ENCODE data around the gene PODXL2.
"Not testable (repeated sequence)": the region's sequence is repeated elsewhere in the genome, so short reads cannot be mapped to it uniquely, and the experiment has no call there.

The PODXL2 gene

GRCh38 chr3:127651516-127652172 lies 22.7 kb downstream of the PODXL2 start:
- TF ChIP-seq, protein P1, sequence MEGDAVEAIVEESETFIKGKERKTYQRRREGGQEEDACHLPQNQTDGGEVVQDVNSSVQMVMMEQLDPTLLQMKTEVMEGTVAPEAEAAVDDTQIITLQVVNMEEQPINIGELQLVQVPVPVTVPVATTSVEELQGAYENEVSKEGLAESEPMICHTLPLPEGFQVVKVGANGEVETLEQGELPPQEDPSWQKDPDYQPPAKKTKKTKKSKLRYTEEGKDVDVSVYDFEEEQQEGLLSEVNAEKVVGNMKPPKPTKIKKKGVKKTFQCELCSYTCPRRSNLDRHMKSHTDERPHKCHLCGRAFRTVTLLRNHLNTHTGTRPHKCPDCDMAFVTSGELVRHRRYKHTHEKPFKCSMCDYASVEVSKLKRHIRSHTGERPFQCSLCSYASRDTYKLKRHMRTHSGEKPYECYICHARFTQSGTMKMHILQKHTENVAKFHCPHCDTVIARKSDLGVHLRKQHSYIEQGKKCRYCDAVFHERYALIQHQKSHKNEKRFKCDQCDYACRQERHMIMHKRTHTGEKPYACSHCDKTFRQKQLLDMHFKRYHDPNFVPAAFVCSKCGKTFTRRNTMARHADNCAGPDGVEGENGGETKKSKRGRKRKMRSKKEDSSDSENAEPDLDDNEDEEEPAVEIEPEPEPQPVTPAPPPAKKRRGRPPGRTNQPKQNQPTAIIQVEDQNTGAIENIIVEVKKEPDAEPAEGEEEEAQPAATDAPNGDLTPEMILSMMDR (IDR thresholded peaks at IDR 0.05; ENCODE audit: extremely low read depth, missing control alignments), result no peak

GRCh38 chr3:127652246-127652995 lies 23.4 kb downstream of the PODXL2 start:
- peak; percentile 69 for DNase-seq (ENCODE audit: low spot score)
- TF ChIP-seq, protein P1 (IDR thresholded peaks at IDR 0.05; ENCODE audit: extremely low read depth, missing control alignments), result peak; percentile 84

More at GRCh38 chr3:127651516-127652172, 22.7 kb downstream of the PODXL2 start:
- no peak for DNase-seq (ENCODE audit: low spot score)

DNA sequence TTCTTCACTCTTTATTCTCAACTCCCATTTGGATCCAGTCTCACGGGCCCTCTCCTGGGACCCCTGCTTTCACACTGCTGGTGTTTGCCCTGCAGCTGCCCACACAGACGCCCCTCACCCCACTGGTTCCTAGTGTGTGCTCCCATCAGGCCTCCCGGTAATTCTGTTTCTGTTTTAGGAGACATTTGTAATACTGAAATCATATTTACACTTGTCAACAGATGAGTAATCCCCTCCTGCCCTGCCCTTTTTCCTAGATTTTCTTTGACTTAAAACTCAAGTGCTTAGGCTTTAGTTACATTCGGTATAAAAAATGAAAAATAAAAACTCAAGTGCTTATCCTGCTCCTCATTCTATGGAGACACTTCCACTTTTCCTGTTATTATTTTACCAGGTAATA lies 25.4 kb downstream of the PODXL2 start:
- TF ChIP-seq, protein P1 (IDR thresholded peaks at IDR 0.05; ENCODE audit: extremely low read depth, missing control alignments), result no peak
- no peak for DNase-seq (ENCODE audit: low spot score)

GRCh38 chr3:127654993-127655392 lies 26.0 kb downstream of the PODXL2 start:
- not testable (repeated sequence) for DNase-seq (ENCODE audit: low spot score)

GRCh38 chr3:127655641-127656040 lies 26.7 kb downstream of the PODXL2 start:
- DNase-seq (ENCODE audit: low spot score), result no peak
- TF ChIP-seq, protein P1 (IDR thresholded peaks at IDR 0.05; ENCODE audit: extremely low read depth, missing control alignments), result no peak

GRCh38 chr3:127656906-127657305 lies 27.9 kb downstream of the PODXL2 start:
- TF ChIP-seq, protein P1 (IDR thresholded peaks at IDR 0.05; ENCODE audit: extremely low read depth, missing control alignments), result no peak
- DNase-seq (ENCODE audit: low spot score), result no peak

GRCh38 chr3:127658234-127658633 lies 29.2 kb downstream of the PODXL2 start:
- TF ChIP-seq, protein P1 (IDR thresholded peaks at IDR 0.05; ENCODE audit: extremely low read depth, missing control alignments), result no peak
- no peak for DNase-seq (ENCODE audit: low spot score)

Data from GM20000 (cell line).